ENCODE data around the gene ISG20L2.
"Not testable (repeated sequence)": the region's sequence is repeated elsewhere in the genome, so short reads cannot be mapped to it uniquely, and the experiment has no call there.

DNA sequence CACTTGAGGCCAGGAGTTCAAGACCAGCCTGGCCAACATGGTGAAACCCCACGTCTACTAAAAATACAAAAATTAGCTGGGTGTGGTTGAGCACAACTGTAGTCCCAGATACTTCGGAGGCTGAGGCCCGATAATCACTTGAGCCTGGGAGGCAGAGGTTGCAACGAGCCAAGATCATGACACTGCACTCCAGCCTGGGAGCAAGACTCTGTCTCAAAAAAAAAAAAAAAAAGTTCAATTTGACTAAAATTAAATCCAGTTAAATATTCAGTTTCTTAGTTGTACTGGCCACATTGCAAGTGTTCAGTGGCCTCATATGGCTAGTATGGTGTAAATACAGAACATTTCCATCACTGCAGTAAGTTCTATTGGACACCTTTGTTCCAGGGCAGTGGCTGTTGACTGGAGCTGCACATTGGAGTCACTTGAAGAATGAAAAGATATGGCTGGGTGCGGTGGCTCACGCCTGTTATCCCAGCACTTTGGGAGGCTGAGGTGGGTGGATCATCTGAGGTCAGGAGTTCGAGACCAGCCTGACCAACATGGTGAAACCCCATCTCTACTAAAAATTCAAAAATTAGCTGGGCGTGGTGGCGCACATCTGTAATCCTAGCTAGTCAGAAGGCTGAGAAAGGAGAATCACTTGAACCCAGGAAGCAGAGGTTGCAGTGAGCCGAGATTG is 29.1 kb upstream of the ISG20L2 start:
- TF ChIP-seq, protein P1, sequence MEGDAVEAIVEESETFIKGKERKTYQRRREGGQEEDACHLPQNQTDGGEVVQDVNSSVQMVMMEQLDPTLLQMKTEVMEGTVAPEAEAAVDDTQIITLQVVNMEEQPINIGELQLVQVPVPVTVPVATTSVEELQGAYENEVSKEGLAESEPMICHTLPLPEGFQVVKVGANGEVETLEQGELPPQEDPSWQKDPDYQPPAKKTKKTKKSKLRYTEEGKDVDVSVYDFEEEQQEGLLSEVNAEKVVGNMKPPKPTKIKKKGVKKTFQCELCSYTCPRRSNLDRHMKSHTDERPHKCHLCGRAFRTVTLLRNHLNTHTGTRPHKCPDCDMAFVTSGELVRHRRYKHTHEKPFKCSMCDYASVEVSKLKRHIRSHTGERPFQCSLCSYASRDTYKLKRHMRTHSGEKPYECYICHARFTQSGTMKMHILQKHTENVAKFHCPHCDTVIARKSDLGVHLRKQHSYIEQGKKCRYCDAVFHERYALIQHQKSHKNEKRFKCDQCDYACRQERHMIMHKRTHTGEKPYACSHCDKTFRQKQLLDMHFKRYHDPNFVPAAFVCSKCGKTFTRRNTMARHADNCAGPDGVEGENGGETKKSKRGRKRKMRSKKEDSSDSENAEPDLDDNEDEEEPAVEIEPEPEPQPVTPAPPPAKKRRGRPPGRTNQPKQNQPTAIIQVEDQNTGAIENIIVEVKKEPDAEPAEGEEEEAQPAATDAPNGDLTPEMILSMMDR (IDR thresholded peaks at IDR 0.05), result not testable (repeated sequence)
- not testable (repeated sequence) for TF ChIP-seq POLR2A (IDR thresholded peaks at IDR 0.05)
